H1 (cell line): ENCODE measurements around the gene FAM171A1. TPM values are rescaled to one million over a fixed set of nuclear protein-coding genes. Genes with fewer than 3 reads are reported as not detected.

Experiments
- CTCF ChIA-PET: fragments of 300-600 bp; sonication (Branson Sonifier 250); formaldehyde crosslinking; loops from one replicate; lab custom pipeline; 2021; ENCODE audit not compliant: partially characterized antibody; lab: Charles Lee
- POLR2A ChIA-PET: fragments of 300-600 bp; sonication (Branson Sonifier 250); formaldehyde crosslinking; loops from one replicate; lab custom pipeline; 2021; ENCODE audit warnings: inconsistent platforms; ENCODE audit not compliant: partially characterized antibody; lab: Charles Lee
- DNase-seq, 2 experiments: peaks; one replicate each; pipeline versions ENCODE4 v3.0.0 to v3.0.0-alpha.2; 2010 to 2022; ENCODE audit warnings: low spot score in 2 of 2, low read depth in 1 of 2, mixed read lengths in 1 of 2
- FAIRE-seq: peaks from 2 replicates; lab custom pipeline; 2011; peaks lifted over from hg19 to GRCh38; lab: Jason Lieb, UNC
- H2AFZ ChIP-seq: 2 replicates; pipeline ENCODE4 v1.8.1; 2012; ENCODE audit warnings: low read length, inconsistent platforms
- H2AK5ac ChIP-seq: 2 replicates; pipeline ENCODE4 v1.6.1; 2013; ENCODE audit warnings: low read depth, low read length
- H2BK120ac ChIP-seq: replicated peaks from 2 replicates; pipeline ENCODE3; 2013; ENCODE audit warnings: low read depth, low read length, inconsistent platforms
- H2BK12ac ChIP-seq: 2 replicates; pipeline ENCODE4 v1.6.1; 2013; ENCODE audit warnings: low read depth, low read length
- H2BK15ac ChIP-seq: 2 replicates; pipeline ENCODE4 v1.6.1; 2013; ENCODE audit warnings: low read length
- H2BK20ac ChIP-seq: 2 replicates; pipeline ENCODE4 v1.6.1; 2013; ENCODE audit warnings: low read length
- H2BK5ac ChIP-seq: 2 replicates; pipeline ENCODE4 v1.6.1; 2013; ENCODE audit warnings: low read depth, low read length
- H3K14ac ChIP-seq: 2 replicates; pipeline ENCODE4 v1.6.1; 2013; ENCODE audit warnings: inconsistent platforms; ENCODE audit not compliant: insufficient read length
- H3K18ac ChIP-seq: 2 replicates; pipeline ENCODE4 v1.6.1; 2013; ENCODE audit warnings: low read length; ENCODE audit errors: extremely low read depth
- H3K23ac ChIP-seq: 2 replicates; pipeline ENCODE4 v1.6.1; 2013; ENCODE audit warnings: inconsistent platforms; ENCODE audit not compliant: insufficient read length
- H3K23me2 ChIP-seq: 2 replicates; pipeline ENCODE4 v1.6.1; 2013; ENCODE audit warnings: low read depth, low read length
- H3K27ac ChIP-seq: 2 replicates; pipeline ENCODE4 v1.6.1; 2011; ENCODE audit warnings: low read depth, low read length, inconsistent platforms
- H3K27me3 ChIP-seq, 4 experiments: replicated peaks in 1 of 4; 1 replicate in 1 of 4; 2 replicates in 3 of 4; pipeline versions ENCODE4 v1.6.1 to v1.8.1; 2011 to 2013; ENCODE audit warnings: low read length in 3 of 4, mild to moderate bottlenecking in 3 of 4, inconsistent platforms in 2 of 4, mixed read lengths in 2 of 4, moderate library complexity in 1 of 4; ENCODE audit not compliant: control insufficient read depth in 3 of 4, insufficient read depth in 3 of 4; ENCODE audit errors: extremely low read depth in 1 of 4
- H3K36me3 ChIP-seq, 4 experiments: 2 replicates each; pipeline versions ENCODE4 v1.6.1 to v1.8.1; 2011 to 2013; ENCODE audit warnings: mild to moderate bottlenecking in 4 of 4, low read length in 3 of 4, moderate library complexity in 2 of 4, control low read depth in 1 of 4, inconsistent platforms in 1 of 4; ENCODE audit not compliant: insufficient read depth in 4 of 4, control insufficient read depth in 2 of 4
- H3K4ac ChIP-seq: replicated peaks from 2 replicates; pipeline ENCODE3; 2013; ENCODE audit warnings: low read length, low read depth, mixed read lengths, inconsistent platforms; ENCODE audit not compliant: insufficient read length
- H3K4me1 ChIP-seq, 4 experiments: replicated peaks in 1 of 4; 1 replicate in 1 of 4; 2 replicates in 3 of 4; pipeline versions ENCODE4 v1.6.1 to v1.8.1; 2011 to 2013; ENCODE audit warnings: low read length in 3 of 4, inconsistent platforms in 2 of 4, mixed read lengths in 1 of 4; ENCODE audit not compliant: insufficient read depth in 4 of 4, control insufficient read depth in 3 of 4
- H3K4me2 ChIP-seq, 2 experiments: 2 replicates each; pipeline versions ENCODE4 v1.6.1 to v1.8.1; 2011 to 2013; ENCODE audit warnings: low read depth in 2 of 2, low read length in 2 of 2, control low read depth in 1 of 2, inconsistent platforms in 1 of 2, mild to moderate bottlenecking in 1 of 2; ENCODE audit not compliant: insufficient read depth in 1 of 2
- H3K4me3 ChIP-seq, 4 experiments: fragments of 200-600, 300-600 bp in 1 of 4; sonication (generic), shearing (Covaris generic), sonication (Bioruptor Twin) in 1 of 4; 2 replicates each; pipeline versions ENCODE4 v1.5.1 to v1.8.1; 2011 to 2016; ENCODE audit warnings: low read length in 4 of 4, low read depth in 3 of 4, control low read depth in 2 of 4, inconsistent platforms in 2 of 4, mild to moderate bottlenecking in 2 of 4, mixed read lengths in 1 of 4, moderate library complexity in 1 of 4; ENCODE audit not compliant: insufficient read depth in 2 of 4; ENCODE audit errors: extremely low read depth in 1 of 4
- H3K56ac ChIP-seq: replicated peaks from 2 replicates; pipeline ENCODE3; 2013; ENCODE audit warnings: low read depth, mild to moderate bottlenecking, mixed read lengths, low read length, inconsistent platforms; ENCODE audit not compliant: insufficient read length
- H3K79me1 ChIP-seq: 2 replicates; pipeline ENCODE4 v1.6.1; 2013; ENCODE audit warnings: low read depth, low read length, control low read depth
- H3K79me2 ChIP-seq, 2 experiments: 2 replicates each; pipeline versions ENCODE4 v1.6.1 to v1.8.1; 2012 to 2013; ENCODE audit warnings: low read length in 2 of 2, mild to moderate bottlenecking in 2 of 2, inconsistent platforms in 1 of 2; ENCODE audit not compliant: insufficient read depth in 2 of 2, control insufficient read depth in 1 of 2
- H3K9ac ChIP-seq, 4 experiments: replicated peaks in 1 of 4; 1 replicate in 1 of 4; 2 replicates in 3 of 4; pipeline versions ENCODE4 v1.6.1 to v1.8.1; 2011 to 2013; ENCODE audit warnings: low read depth in 3 of 4, low read length in 3 of 4, control low read depth in 2 of 4, mild to moderate bottlenecking in 2 of 4, moderate library complexity in 2 of 4, inconsistent platforms in 1 of 4; ENCODE audit errors: extremely low read depth in 1 of 4
- H3K9me3 ChIP-seq, 2 experiments: 2 replicates each; pipeline versions ENCODE4 v1.6.1 to v1.8.1; 2012 to 2013; ENCODE audit warnings: mild to moderate bottlenecking in 2 of 2, moderate library complexity in 2 of 2, control low read depth in 1 of 2, inconsistent platforms in 1 of 2, low read depth in 1 of 2, low read length in 1 of 2, mixed read lengths in 1 of 2; ENCODE audit not compliant: insufficient read depth in 2 of 2
- H4K20me1 ChIP-seq, 2 experiments: replicated peaks in 1 of 2; 2 replicates each; pipeline versions ENCODE3 to v1.8.1; 2011 to 2013; ENCODE audit warnings: inconsistent platforms in 2 of 2, low read length in 2 of 2, mild to moderate bottlenecking in 1 of 2; ENCODE audit not compliant: insufficient read depth in 2 of 2, control insufficient read depth in 1 of 2
- H4K5ac ChIP-seq: 2 replicates; pipeline ENCODE4 v1.6.1; 2013; ENCODE audit warnings: low read length, low read depth, mixed read lengths, inconsistent platforms; ENCODE audit not compliant: insufficient read length
- H4K8ac ChIP-seq: 2 replicates; pipeline ENCODE4 v1.8.0; 2013; ENCODE audit warnings: mild to moderate bottlenecking, moderate library complexity, low read length, inconsistent platforms; ENCODE audit not compliant: insufficient read depth; ENCODE audit errors: extremely low read depth
- H4K91ac ChIP-seq: replicated peaks from 2 replicates; pipeline ENCODE3; 2013; ENCODE audit warnings: low read length, mixed read lengths, inconsistent platforms; ENCODE audit not compliant: insufficient read length
- JUND ChIP-seq: IDR thresholded peaks from 2 replicates; pipeline ENCODE4 v1.6.1; 2011; ENCODE audit warnings: mild to moderate bottlenecking, improper control_type of control experiment, low read length
- WGBS, 2 experiments: shearing (Covaris generic) in 1 of 2; methylation state at CpG; one replicate each; pipeline versions ENCODE4 v1.1.6 to v1.1.7; 2013 to 2015; ENCODE audit warnings: low lambda C conversion rate in 2 of 2, mixed read lengths in 2 of 2, inconsistent platforms in 1 of 2, low coverage in 1 of 2, missing lambda C conversion rate in 1 of 2; ENCODE audit not compliant: insufficient replicate concordance in 2 of 2, insufficient coverage in 1 of 2, insufficient read length in 1 of 2; ENCODE audit errors: extremely low coverage in 1 of 2, missing lambda C conversion rate in 1 of 2; 5-methylcytosine and 5-hydroxymethylcytosine counted together
- polyA plus RNA-seq, 7 experiments: library from polyadenylated mRNA; depleted of rRNA in 3 of 7; stranded (reverse) in 5 of 7; unstranded in 2 of 7; fragments of >200 nt in 5 of 7; fragments of 200-250 nt in 2 of 7; gene quantifications; 1 replicate in 5 of 7; 2 replicates in 1 of 7; 4 replicates in 1 of 7; pipeline versions ENCODE4 v1.2.1 to v1.2.3, GENCODE V29; 2011 to 2013; ENCODE audit warnings: missing spikeins in 2 of 7, mixed read lengths in 2 of 7
- total RNA-seq: library from RNA; stranded (reverse); fragmentation: NEBNext Ultra II Directional; extraction: Animal tissue kit (Norgen Biotek cat#: 25700); gene quantifications from 2 replicates; pipeline ENCODE4 v1.2.1, GENCODE V29; 2021

Gene FAM171A1
- total and polyA plus RNA-seq, 2 of the 8 experiments (the other 6 are each of a cell fraction or from before 2014, with no cell fraction given): 26.6 to 42.1 TPM

GRCh38 chr10:15315286-15315685 is 55.8 kb downstream of the FAM171A1 start:
- no peak overlapping the region for H3K4ac ChIP-seq
- no peak overlapping the region for H3K18ac ChIP-seq
- FAIRE-seq: no peak
- no peak overlapping the region for H2BK15ac ChIP-seq
- no peak overlapping the region for H3K27ac ChIP-seq
- H2BK5ac ChIP-seq: no peak overlapping the region
- H3K9me3 ChIP-seq: no peaks in the 10 kb centered on the region
- H2AFZ ChIP-seq: no peak overlapping the region
- H4K20me1 ChIP-seq: peaks cover 0 to 2% of the 10 kb centered on the region in 2 experiments
- H3K14ac ChIP-seq: no peak overlapping the region
- WGBS, 2 experiments: 83% methylated on average over 8 of the region's 8 CpGs; no CpG with 5 or more reads in 1 of the 2 experiments
- no peak for DNase-seq
- no peak overlapping the region for H2BK120ac ChIP-seq
- no peak overlapping the region for H3K4me3 ChIP-seq
- ChIA-PET POLR2A (no interaction called here), CTCF (interaction anchor here (0.5 to 1.2 kb wide), 3 partner anchors 10 to 1514 kb away, joined by 4 to 5 read pairs (median 4); no protein-coding TSS in a partner anchor)
- no peak overlapping the region; a peak in 1 of 4 replicates for H3K4me2 ChIP-seq
- H3K23me2 ChIP-seq: no peaks in the 10 kb centered on the region
- no peak overlapping the region for H4K5ac ChIP-seq
- no peak overlapping the region for H4K8ac ChIP-seq
- H3K9ac ChIP-seq: no peak overlapping the region; a peak in 1 of 7 replicates
- H3K79me2 ChIP-seq: 0 out of 4 replicates have a peak, but pooled peaks cover 0 to 2% of the 10 kb centered on the region in 2 experiments
- H3K79me1 ChIP-seq: peaks cover 4% of the 10 kb centered on the region
- H3K27me3 ChIP-seq: no peaks in the 10 kb centered on the region
- no peak overlapping the region for H2BK20ac ChIP-seq
- no peak overlapping the region for H4K91ac ChIP-seq
- peaks cover 5 to 24% (median 14%) of the 10 kb centered on the region in 4 experiments; a peak in 6 of 7 replicates for H3K4me1 ChIP-seq
- H2AK5ac ChIP-seq: no peak overlapping the region
- H3K56ac ChIP-seq: no peak overlapping the region
- H3K36me3 ChIP-seq: no peaks in the 10 kb centered on the region
- H2BK12ac ChIP-seq: no peak overlapping the region
- no peak overlapping the region for H3K23ac ChIP-seq
- TF ChIP-seq JUND: no peak
